PFSK-1 (cell line): ENCODE data around the gene CASZ1.

Experiments used
- SIN3A ChIP-seq: IDR thresholded peaks from 2 replicates; pipeline ENCODE4 v1.6.1; 2012; ENCODE audit warnings: mild to moderate bottlenecking, low read length, moderate library complexity, borderline replicate concordance; ENCODE audit not compliant: insufficient read depth
- TF ChIP-seq, protein P1 (sequence below), 2 experiments: IDR thresholded peaks; 2 replicates each; pipeline versions ENCODE4 v1.6.1 to v1.8.0; 2011 to 2012; ENCODE audit warnings: low read depth in 2 of 2, low read length in 2 of 2, control low read depth in 1 of 2, inconsistent platforms in 1 of 2, mild to moderate bottlenecking in 1 of 2, moderate library complexity in 1 of 2; ENCODE audit not compliant: insufficient read depth in 1 of 2

DNA sequence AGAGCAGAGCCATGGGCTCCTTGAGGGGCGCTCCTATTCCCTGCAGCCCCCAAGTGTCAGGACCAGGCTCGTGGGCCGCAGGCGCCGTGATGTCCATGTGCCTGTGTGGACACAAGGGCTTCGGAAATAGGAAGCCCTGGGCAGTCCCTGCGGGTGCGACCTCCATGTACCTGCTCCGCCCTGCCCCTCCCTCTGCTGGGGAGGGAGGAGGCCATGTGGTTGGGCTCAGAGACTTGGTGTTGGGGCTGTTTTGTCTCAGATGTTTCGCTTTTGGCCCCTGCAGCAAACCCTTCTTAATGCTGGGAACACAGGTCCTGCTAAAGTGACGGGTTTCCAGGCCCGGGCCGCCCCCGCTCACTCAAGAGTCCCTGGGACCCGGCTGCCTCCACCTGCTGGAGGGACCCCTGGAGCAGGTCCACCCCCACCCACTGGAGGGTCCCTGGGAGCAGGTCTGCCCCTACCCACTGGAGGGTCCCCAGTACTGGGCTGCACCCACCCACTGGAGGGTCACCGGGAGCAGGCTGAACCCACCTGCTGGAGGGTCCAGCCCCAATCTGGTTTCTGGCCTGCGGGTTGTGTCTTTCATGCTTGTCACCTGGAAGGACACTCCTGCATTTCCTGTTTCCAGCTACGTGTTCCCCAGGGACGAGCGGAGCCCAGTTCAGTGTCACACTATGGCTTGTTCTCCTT, 165.2 kb downstream of the CASZ1 start:
- TF ChIP-seq, protein P1, sequence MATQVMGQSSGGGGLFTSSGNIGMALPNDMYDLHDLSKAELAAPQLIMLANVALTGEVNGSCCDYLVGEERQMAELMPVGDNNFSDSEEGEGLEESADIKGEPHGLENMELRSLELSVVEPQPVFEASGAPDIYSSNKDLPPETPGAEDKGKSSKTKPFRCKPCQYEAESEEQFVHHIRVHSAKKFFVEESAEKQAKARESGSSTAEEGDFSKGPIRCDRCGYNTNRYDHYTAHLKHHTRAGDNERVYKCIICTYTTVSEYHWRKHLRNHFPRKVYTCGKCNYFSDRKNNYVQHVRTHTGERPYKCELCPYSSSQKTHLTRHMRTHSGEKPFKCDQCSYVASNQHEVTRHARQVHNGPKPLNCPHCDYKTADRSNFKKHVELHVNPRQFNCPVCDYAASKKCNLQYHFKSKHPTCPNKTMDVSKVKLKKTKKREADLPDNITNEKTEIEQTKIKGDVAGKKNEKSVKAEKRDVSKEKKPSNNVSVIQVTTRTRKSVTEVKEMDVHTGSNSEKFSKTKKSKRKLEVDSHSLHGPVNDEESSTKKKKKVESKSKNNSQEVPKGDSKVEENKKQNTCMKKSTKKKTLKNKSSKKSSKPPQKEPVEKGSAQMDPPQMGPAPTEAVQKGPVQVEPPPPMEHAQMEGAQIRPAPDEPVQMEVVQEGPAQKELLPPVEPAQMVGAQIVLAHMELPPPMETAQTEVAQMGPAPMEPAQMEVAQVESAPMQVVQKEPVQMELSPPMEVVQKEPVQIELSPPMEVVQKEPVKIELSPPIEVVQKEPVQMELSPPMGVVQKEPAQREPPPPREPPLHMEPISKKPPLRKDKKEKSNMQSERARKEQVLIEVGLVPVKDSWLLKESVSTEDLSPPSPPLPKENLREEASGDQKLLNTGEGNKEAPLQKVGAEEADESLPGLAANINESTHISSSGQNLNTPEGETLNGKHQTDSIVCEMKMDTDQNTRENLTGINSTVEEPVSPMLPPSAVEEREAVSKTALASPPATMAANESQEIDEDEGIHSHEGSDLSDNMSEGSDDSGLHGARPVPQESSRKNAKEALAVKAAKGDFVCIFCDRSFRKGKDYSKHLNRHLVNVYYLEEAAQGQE (IDR thresholded peaks at IDR 0.05; ENCODE audit: insufficient read depth in 1 of 2, low read depth in 2 of 2, low read length in 2 of 2) = no peak
- TF ChIP-seq SIN3A = no peak
